ENCODE results near the gene IQGAP3. TPM values are rescaled to one million over a fixed set of nuclear protein-coding genes. Genes with fewer than 3 reads are reported as not detected.
A peak's percentile ranks its signal among the peaks of the same experiment; 100 is the strongest.

IQGAP3 gene
- polyA plus RNA-seq, 1 donor from 2014 or later: not detected

- H3K9me3 ChIP-seq (ENCODE audit: low read length): no peaks in the 10 kb centered on the region
- no peaks in the 10 kb centered on the region for H4K20me1 ChIP-seq (ENCODE audit: insufficient read depth)
- TF ChIP-seq MXI1 (conservative IDR thresholded peaks at IDR 0.05; ENCODE audit: poor library complexity, severe bottlenecking) (peak; percentile 100), POLR2AphosphoS5 (IDR thresholded peaks at IDR 0.05) (no peak), REST (IDR thresholded peaks at IDR 0.05; ENCODE audit: borderline replicate concordance) (peak; percentile 22), SMC3 (conservative IDR thresholded peaks at IDR 0.05; ENCODE audit: poor library complexity) (peak; percentile 56), EP300 (conservative IDR thresholded peaks at IDR 0.05; ENCODE audit: poor library complexity, severe bottlenecking) (peak; percentile 18), CTCF (IDR thresholded peaks at IDR 0.05; ENCODE audit: poor library complexity, severe bottlenecking) (peak; percentile 11), EZH2 (IDR thresholded peaks at IDR 0.05; ENCODE audit: borderline replicate concordance, insufficient read depth, low read length, poor library complexity, severe bottlenecking) (no peak), TAF1 (IDR thresholded peaks at IDR 0.05; ENCODE audit: low read depth) (peak; percentile 28), RAD21 (conservative IDR thresholded peaks at IDR 0.05) (peak; percentile 30)
- H3K9ac ChIP-seq (ENCODE audit: low read length): peak within 1 kb of the TSS; percentile 68
- H3F3A ChIP-seq (ENCODE audit: insufficient read depth, low read length, poor library complexity, severe bottlenecking): no peaks in the 10 kb centered on the region
- no peaks in the 10 kb centered on the region for H3K9me2 ChIP-seq (ENCODE audit: insufficient read depth, low read length)
- no peaks in the 10 kb centered on the region for H3K79me2 ChIP-seq (replicated peaks; ENCODE audit: insufficient read depth, low read length)
- peak within 1 kb of the TSS; percentile 69 for H3K27ac ChIP-seq (ENCODE audit: low read length)
- H3K4me2 ChIP-seq (ENCODE audit: low read length): peak within 1 kb of the TSS; percentile 93
- H3K36me3 ChIP-seq (ENCODE audit: insufficient read depth, low read length): no peaks in the 10 kb centered on the region
- peak within 1 kb of the TSS; percentile 75 for H3K4me3 ChIP-seq (ENCODE audit: low read length)
- peak within 1 kb of the TSS; percentile 65 for H2AFZ ChIP-seq (ENCODE audit: low read depth, low read length)
- no peaks in the 10 kb centered on the region for H3K27me3 ChIP-seq (ENCODE audit: insufficient read depth, low read depth, low read length)
These were observed 28.9 kb upstream of the IQGAP3 start, which contains the start of gene GPATCH4 for GRCh38 chr1:156601122-156601830. Gene GPATCH4, minus strand, starts transcription at chr1:156601479.

GRCh38 chr1:156600733-156601121 is 28.4 kb upstream of the IQGAP3 start:
- Histone ChIP-seq H3K79me2 (replicated peaks; ENCODE audit: insufficient read depth, low read length) (no peaks in the 10 kb centered on the region), H3K9ac (ENCODE audit: low read length) (peak overlapping the region; percentile 68), H3F3A (ENCODE audit: insufficient read depth, low read length, poor library complexity, severe bottlenecking) (no peaks in the 10 kb centered on the region), H3K4me3 (ENCODE audit: low read length) (peak overlapping the region; percentile 75), H2AFZ (ENCODE audit: low read depth, low read length) (no peak overlapping the region), H3K9me3 (ENCODE audit: low read length) (no peaks in the 10 kb centered on the region), H3K27me3 (ENCODE audit: insufficient read depth, low read depth, low read length) (no peaks in the 10 kb centered on the region), H3K4me2 (ENCODE audit: low read length) (peak overlapping the region; percentile 93), H3K9me2 (ENCODE audit: insufficient read depth, low read length) (no peaks in the 10 kb centered on the region), H3K36me3 (ENCODE audit: insufficient read depth, low read length) (no peaks in the 10 kb centered on the region), H3K27ac (ENCODE audit: low read length) (no peak overlapping the region), H4K20me1 (ENCODE audit: insufficient read depth) (no peaks in the 10 kb centered on the region)
- TF ChIP-seq RAD21 (conservative IDR thresholded peaks at IDR 0.05) (no peak), REST (IDR thresholded peaks at IDR 0.05; ENCODE audit: borderline replicate concordance) (no peak), TAF1 (IDR thresholded peaks at IDR 0.05; ENCODE audit: low read depth) (no peak), CTCF (IDR thresholded peaks at IDR 0.05; ENCODE audit: poor library complexity, severe bottlenecking) (no peak), POLR2AphosphoS5 (IDR thresholded peaks at IDR 0.05) (no peak), EP300 (conservative IDR thresholded peaks at IDR 0.05; ENCODE audit: poor library complexity, severe bottlenecking) (no peak), EZH2 (IDR thresholded peaks at IDR 0.05; ENCODE audit: borderline replicate concordance, insufficient read depth, low read length, poor library complexity, severe bottlenecking) (no peak), SMC3 (conservative IDR thresholded peaks at IDR 0.05; ENCODE audit: poor library complexity) (no peak), MXI1 (conservative IDR thresholded peaks at IDR 0.05; ENCODE audit: poor library complexity, severe bottlenecking) (no peak)
